PC-9 (cell line): ENCODE data around the gene CDK2AP2. TPM values are rescaled to one million over a fixed set of nuclear protein-coding genes. Genes with fewer than 3 reads are reported as not detected.
"Not testable (repeated sequence)": the region's sequence is repeated elsewhere in the genome, so short reads cannot be mapped to it uniquely, and the experiment has no call there.

Experiments used
- BruUV-seq: library from RNA; stranded (reverse); fragments of 400-500 nt; replicated peaks from 2 replicates; lab custom pipeline; 2021; lab: Mats Ljungman, UMichigan
- CTCF ChIA-PET: fragments of 300-600 bp; sonication (Branson Sonifier 250); formaldehyde crosslinking; loops from one replicate; lab custom pipeline; 2022; ENCODE audit warnings: antibody characterized with exemption; lab: Charles Lee
- POLR2A ChIA-PET: fragments of 300-600 bp; sonication (Branson Sonifier 250); formaldehyde crosslinking; loops from one replicate; lab custom pipeline; 2022; ENCODE audit warnings: antibody characterized with exemption; ENCODE audit not compliant: unreplicated experiment; lab: Charles Lee
- DNase-seq, 2 experiments: peaks; one replicate each; pipeline versions ENCODE4 v3.0.0 to v3.0.0-alpha.2; 2015 to 2022; ENCODE audit warnings: mixed read lengths in 1 of 2
- H2AFZ ChIP-seq: fragments of 200-600 bp; sonication (generic); 2 replicates; pipeline ENCODE4 v1.8.1; 2017; ENCODE audit warnings: antibody characterized with exemption
- H3F3A ChIP-seq: fragments of 200-600 bp; sonication (generic); 2 replicates; pipeline ENCODE4 v1.8.1; 2017; ENCODE audit warnings: antibody characterized with exemption, mild to moderate bottlenecking, low read depth; ENCODE audit not compliant: insufficient read depth
- H3K27ac ChIP-seq: fragments of 200-600 bp; sonication (generic); 2 replicates; pipeline ENCODE4 v1.6.1; 2016; ENCODE audit warnings: mixed run types
- H3K27me3 ChIP-seq: fragments of 200-600 bp; sonication (generic); 2 replicates; pipeline ENCODE4 v1.6.1; 2016; ENCODE audit warnings: low read depth, mixed run types; ENCODE audit not compliant: insufficient read depth
- H3K36me3 ChIP-seq: fragments of 200-600 bp; sonication (generic); 2 replicates; pipeline ENCODE4 v1.6.1; 2016; ENCODE audit warnings: low read depth, mixed run types
- H3K4me1 ChIP-seq: fragments of 200-600 bp; sonication (generic); replicated peaks from 2 replicates; pipeline ENCODE4 v1.6.1; 2016; ENCODE audit warnings: mixed run types; ENCODE audit not compliant: insufficient read depth
- H3K4me2 ChIP-seq: fragments of 200-600 bp; sonication (generic); 2 replicates; pipeline ENCODE4 v1.6.1; 2017; ENCODE audit warnings: mixed run types
- H3K4me3 ChIP-seq: fragments of 200-600 bp; sonication (generic); 2 replicates; pipeline ENCODE4 v1.6.1; 2016; ENCODE audit warnings: mixed run types
- H3K79me2 ChIP-seq: fragments of 200-600 bp; sonication (generic); 2 replicates; pipeline ENCODE4 v1.6.1; 2017; ENCODE audit warnings: low read depth, mixed run types
- H3K9me2 ChIP-seq: fragments of 200-600 bp; sonication (generic); 2 replicates; pipeline ENCODE4 v1.8.1; 2017; ENCODE audit warnings: mild to moderate bottlenecking; ENCODE audit not compliant: insufficient read depth
- H3K9me3 ChIP-seq: fragments of 200-600 bp; sonication (generic); 2 replicates; pipeline ENCODE4 v1.8.1; 2016; ENCODE audit warnings: low read depth; ENCODE audit not compliant: insufficient read depth
- H4K20me1 ChIP-seq: fragments of 200-600 bp; sonication (generic); 2 replicates; pipeline ENCODE4 v1.8.1; 2017; ENCODE audit not compliant: insufficient read depth
- CTCF ChIP-seq: fragments of 200-600 bp; sonication (generic); conservative IDR thresholded peaks from 2 replicates; pipeline ENCODE4 v1.6.1; 2017; ENCODE audit warnings: mixed run types, antibody characterized with exemption, mild to moderate bottlenecking, moderate library complexity
- EZH2 ChIP-seq: fragments of 200-600 bp; sonication (generic); IDR thresholded peaks from 2 replicates; pipeline ENCODE4 v1.8.0; 2017; ENCODE audit warnings: antibody characterized with exemption, low read depth
- intact Hi-C: fragments of 100-400 bp; cut with micrococcal nuclease; formaldehyde crosslinking; loops from one replicate; pipeline ENCODE4 v1.10.0; 2022; ENCODE audit not compliant: unreplicated experiment
- total RNA-seq: library from RNA; stranded (reverse); gene quantifications from 2 replicates; pipeline ENCODE4 v1.2.3, GENCODE V29; 2021

The CDK2AP2 gene
- total RNA-seq, 1 experiment from 2014 or later: 80.0 TPM

- DNase-seq: no peak
- peaks cover 45% of the 10 kb centered on the region for H3K4me1 ChIP-seq
- H3K27me3 ChIP-seq: no peaks in the 10 kb centered on the region
- H2AFZ ChIP-seq: no peak overlapping the region
- H3K27ac ChIP-seq: no peak overlapping the region
- no peak overlapping the region for H3K4me2 ChIP-seq
- ChIA-PET CTCF (no interaction called here), POLR2A (interaction anchor here (0.6 to 0.8 kb wide), 4 partner anchors 87 to 227 kb away, joined by 3 to 19 read pairs (median 3); no protein-coding TSS in a partner anchor)
- peaks cover 41% of the 10 kb centered on the region for H3K79me2 ChIP-seq
- no peaks in the 10 kb centered on the region for H3K9me3 ChIP-seq
- TF ChIP-seq EZH2 (no peak), CTCF (no peak)
- H3F3A ChIP-seq: peaks cover 43% of the 10 kb centered on the region
- BruUV-seq: no TSS peak
- H3K4me3 ChIP-seq: no peak overlapping the region
- H3K9me2 ChIP-seq: no peaks in the 10 kb centered on the region
- H3K36me3 ChIP-seq: no peaks in the 10 kb centered on the region
- intact Hi-C loops: loop anchor here (5.0 kb wide), 2 partner anchors 114 to 116 kb away; partner anchors contain the start of genes GSTP1 and POLD4
- H4K20me1 ChIP-seq: no peaks in the 10 kb centered on the region
Measured at GRCh38 chr11:67466367-67466766, 41.6 kb downstream of the CDK2AP2 start.

GRCh38 chr11:67465530-67465929, 42.4 kb downstream of the CDK2AP2 start:
- intact Hi-C loops: loop anchor here (5.0 kb wide), 2 partner anchors 113 to 117 kb away; partner anchors contain the start of genes GSTP1 and POLD4
- POLR2A ChIA-PET: interaction anchor here (0.6 to 0.7 kb wide), 4 partner anchors 44 to 169 kb away, joined by 3 to 18 read pairs (median 3); no protein-coding TSS in a partner anchor
- BruUV-seq, H3K9me3 ChIP-seq, H3K9me2 ChIP-seq, H3K36me3 ChIP-seq, CTCF ChIA-PET, H3K27me3 ChIP-seq, H4K20me1 ChIP-seq: not testable (repeated sequence)
- Histone ChIP-seq H3F3A (peaks cover 43% of the 10 kb centered on the region), H3K27ac (peak overlapping the region; percentile 96), H3K79me2 (peaks cover 41% of the 10 kb centered on the region), H3K4me2 (peak overlapping the region; percentile 88), H3K4me3 (peak overlapping the region; percentile 93), H2AFZ (peak overlapping the region; percentile 71; the same call in 1 of the 2 replicates), H3K4me1 (peaks cover 45% of the 10 kb centered on the region)
- peak; percentile 36 to 56 for DNase-seq

GRCh38 chr11:67465189-67465510, 42.8 kb downstream of the CDK2AP2 start:
- Histone ChIP-seq H3K36me3 (no peaks in the 10 kb centered on the region), H3K27ac (peak overlapping the region; percentile 96), H3F3A (peaks cover 43% of the 10 kb centered on the region), H3K4me3 (peak overlapping the region; percentile 93), H2AFZ (peak overlapping the region; percentile 71), H3K79me2 (peaks cover 41% of the 10 kb centered on the region), H3K27me3 (no peaks in the 10 kb centered on the region), H3K4me1 (peaks cover 45% of the 10 kb centered on the region), H3K9me2 (no peaks in the 10 kb centered on the region), H3K4me2 (peak overlapping the region; percentile 88), H3K9me3 (no peaks in the 10 kb centered on the region), H4K20me1 (no peaks in the 10 kb centered on the region)
- ChIA-PET CTCF (interaction anchor here (0.8 kb wide), 1 partner anchor 112 kb away, joined by 4 read pairs; the partner anchor contains the start of gene POLD4), POLR2A (interaction anchor here (0.6 kb wide), 2 partner anchors 44 to 169 kb away, joined by 3 to 18 read pairs; no protein-coding TSS in a partner anchor)
- no peak for TF ChIP-seq CTCF
- BruUV-seq: no TSS peak
- intact Hi-C loops: loop anchor here (5.0 kb wide), 2 partner anchors 113 to 117 kb away; partner anchors contain the start of genes GSTP1 and POLD4
- peak; percentile 22 to 84 for DNase-seq
